Ureter (tissue), 1 donor: ENCODE data around the gene MTHFS. TPM values are rescaled to one million over a fixed set of nuclear protein-coding genes. Genes with fewer than 3 reads are reported as not detected.
A peak's percentile ranks its signal among the peaks of the same experiment; 100 is the strongest.
"Not testable (repeated sequence)": the region's sequence is repeated elsewhere in the genome, so short reads cannot be mapped to it uniquely, and the experiment has no call there.

ENCODE experiments used
- DNase-seq: peaks from one replicate; pipeline ENCODE4 v3.0.0-alpha.2; 2020; ENCODE audit warnings: low spot score
- total RNA-seq: library from RNA; stranded (reverse); gene quantifications from one replicate; pipeline ENCODE4 v1.2.4, GENCODE V29; 2023
- donor health status: DM: yes; HTN: yes; CAD: no.

MTHFS gene
- total RNA-seq: 24.9 TPM

DNA sequence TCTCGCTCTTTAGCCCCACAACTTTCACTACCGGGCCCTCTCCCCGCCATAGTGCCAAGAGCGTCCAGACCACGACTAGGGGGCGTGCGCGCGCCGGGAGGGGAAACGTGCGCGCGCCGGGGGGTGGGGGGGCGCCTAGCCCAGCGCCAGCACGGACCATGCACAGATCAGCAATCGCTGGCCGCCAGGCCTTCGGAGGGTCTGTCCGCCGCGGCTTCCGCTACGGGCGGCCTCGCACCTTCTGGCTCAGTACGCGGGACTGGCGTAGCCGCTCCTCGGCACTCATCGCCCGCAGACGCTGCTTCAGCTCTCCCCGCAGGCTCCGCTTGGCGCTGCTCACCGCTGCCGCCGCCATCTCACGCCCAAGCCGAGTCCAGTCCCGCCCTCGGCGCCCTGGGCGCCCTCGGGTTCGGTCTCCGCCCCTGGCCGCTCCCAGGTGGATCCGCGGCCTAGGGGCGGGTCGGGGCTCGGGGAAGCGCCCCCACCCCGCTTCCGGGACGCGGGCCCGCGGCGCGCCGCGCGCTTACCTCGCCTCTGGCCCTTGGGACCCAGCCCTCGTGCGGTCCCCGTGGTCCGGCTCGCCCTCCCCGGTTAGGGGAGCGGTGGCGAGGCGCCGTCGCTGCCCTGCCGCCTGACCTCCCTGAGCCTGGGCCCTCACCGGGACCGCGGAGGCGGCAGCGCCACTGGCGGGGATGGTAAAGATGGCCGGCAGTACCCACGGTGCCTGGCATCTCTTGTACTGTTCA lies at the start of gene MTHFS:
Gene MTHFS, minus strand, starts transcription at position 381 of the 746 bp plus-strand sequence. Its CDS starts 26 bp downstream, at position 355.
- peak; percentile 83 for DNase-seq

DNA sequence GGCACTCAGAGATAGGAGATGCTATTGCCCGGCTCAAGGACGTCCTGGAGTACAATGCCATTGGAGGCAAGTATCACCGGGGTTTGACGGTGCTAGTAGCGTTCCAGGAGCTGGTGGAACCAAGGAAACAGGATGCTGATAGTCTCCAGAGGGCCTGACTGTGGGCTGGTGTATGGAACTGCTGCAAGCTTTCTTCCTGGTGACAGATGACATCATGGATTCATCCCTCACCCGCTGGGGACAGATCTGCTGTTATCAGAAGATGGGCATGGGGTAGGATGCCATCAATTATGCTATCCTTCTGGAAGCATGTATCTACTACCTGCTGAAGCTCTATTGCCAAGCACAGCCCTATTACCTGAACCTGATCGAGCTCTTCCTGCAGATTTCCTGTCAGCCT lies 47.8 kb upstream of the MTHFS start:
- no peak for DNase-seq

DNA sequence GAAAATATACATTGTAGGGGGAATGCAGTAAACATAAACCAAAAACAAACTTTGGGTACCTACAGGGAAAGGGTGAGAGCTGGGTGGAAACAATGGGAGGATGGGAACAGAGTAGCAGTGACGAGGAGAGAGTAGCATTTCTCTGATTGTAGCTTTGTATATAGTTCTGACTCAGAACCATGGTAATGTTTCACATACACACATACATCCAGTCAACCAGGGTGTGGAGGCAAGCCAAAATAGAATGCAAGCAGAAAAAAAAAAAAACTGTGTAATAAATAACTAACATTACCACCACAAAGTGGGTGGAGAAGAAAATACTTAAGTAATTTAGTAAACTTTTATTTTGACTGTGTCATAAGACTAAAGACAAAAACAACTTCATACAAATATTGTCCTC lies 47.0 kb upstream of the MTHFS start:
- no peak for DNase-seq

DNA sequence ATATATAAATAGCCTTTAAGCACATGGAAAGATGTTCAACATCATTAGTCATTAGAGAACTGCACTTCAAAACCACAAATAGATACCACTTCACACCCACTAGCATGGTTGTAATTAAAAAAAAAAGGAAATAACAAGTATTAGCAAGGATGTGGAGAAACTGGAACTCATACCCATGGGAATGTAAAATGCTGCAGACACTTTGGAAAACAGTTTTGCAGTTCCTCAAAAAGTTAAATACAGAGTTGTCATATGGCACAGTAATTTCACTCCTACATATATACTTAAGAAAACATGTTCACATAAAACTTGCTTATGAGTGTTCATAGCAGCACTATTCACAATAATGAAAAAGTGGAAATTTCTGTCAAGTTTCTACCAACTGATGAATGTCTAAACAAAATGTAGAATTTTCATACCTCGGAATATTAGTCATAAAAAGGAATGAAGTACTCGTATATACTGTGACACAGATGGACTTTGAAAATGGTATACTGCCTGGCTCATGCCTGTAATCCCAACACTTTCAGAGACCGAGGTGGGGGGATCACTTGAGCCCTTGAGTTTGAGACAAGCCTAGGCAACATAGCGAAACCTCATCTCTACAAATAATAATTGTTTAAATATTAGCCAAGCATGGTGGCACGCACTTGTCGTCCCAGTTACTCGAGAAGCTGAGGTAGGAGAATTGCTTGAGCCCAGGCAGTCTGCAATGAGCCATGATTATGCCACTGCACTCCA lies 46.1 kb upstream of the MTHFS start:
- DNase-seq: no peak

DNA sequence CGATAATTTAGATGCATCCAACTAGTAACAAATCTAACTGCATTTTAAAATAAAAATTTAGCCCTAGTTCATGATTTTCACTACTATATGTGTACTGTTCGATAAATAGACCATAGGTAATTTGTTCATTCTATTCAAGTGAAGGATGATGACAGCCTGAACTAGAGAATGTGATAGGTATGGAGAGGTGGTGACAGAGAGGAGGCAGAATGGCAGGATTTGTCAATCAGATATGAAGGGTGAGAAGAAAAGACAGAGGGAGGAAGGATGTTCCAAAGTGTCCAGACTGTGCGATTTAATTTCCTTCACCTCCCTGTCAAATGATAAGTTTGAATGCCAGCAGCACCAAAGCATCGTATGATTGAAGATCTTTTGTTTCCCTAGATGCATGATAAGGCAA lies 42.6 kb upstream of the MTHFS start:
- DNase-seq: no peak

DNA sequence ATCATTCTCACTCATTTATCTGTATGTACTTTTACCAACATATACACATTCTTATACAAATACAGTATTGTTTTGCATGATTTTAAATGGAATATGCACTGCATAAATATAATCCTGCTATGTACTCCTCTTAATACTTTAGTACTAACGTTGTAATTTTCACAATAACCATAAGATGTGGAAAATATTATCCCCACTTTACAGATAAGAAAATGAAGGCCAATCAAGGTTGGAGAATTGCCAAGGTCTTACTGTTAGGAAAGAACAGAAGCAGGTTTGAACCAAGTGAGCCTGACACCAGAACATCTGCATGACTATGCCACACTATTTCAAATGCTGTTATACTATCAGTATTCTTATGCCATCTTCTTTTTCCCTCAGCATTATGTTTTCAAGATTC lies 41.3 kb upstream of the MTHFS start:
- DNase-seq: no peak

DNA sequence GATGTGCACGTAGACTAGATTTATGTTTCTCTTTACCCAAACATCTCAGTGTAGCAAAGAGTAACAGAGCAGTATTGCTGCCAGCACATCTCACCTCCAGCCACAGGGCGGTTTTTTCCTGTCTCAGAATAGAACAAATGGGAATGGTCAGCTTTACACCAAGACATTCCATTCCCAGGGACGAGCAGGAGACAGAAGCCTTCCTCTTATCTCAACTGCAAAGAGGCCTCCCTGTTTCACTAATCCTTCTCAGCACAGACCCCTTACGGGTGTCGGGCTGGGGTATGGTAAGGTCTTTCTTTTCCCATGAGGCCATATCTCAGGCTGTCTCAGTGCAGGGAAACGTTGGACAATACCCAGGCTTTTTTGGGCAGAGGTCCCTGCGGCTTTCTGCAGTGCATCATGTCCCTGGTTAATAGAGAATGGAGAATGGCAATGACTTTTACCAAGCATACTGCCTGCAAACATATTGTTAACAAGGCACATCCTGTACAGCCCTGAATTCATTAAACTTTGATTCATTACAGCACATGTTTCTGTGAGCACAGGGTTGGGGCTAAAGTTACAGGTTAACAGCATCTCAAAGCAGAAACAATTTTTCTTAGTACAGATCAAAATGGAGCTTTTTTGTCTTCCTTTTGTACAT lies 38.9 kb upstream of the MTHFS start:
- not testable (repeated sequence) for DNase-seq

DNA sequence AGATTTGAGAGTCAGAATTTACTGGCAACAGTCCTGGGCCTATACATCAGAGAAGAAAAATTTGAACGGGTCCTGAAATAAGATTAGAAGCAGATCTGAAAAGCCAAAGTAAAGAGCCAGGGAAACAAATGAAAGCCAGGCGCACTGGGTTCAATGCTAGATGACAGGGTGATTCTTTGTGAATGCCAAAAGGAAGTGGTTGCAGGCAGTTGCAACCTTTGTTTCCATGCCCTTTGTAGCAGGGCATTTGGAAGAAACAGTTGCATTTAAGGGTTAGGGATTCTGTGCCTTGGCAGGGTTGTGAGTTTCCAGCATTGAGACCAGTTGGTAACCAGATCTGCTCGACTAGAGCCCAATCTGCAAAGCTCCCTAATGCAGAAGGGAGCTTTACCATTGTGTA lies 36.4 kb upstream of the MTHFS start:
- no peak for DNase-seq

DNA sequence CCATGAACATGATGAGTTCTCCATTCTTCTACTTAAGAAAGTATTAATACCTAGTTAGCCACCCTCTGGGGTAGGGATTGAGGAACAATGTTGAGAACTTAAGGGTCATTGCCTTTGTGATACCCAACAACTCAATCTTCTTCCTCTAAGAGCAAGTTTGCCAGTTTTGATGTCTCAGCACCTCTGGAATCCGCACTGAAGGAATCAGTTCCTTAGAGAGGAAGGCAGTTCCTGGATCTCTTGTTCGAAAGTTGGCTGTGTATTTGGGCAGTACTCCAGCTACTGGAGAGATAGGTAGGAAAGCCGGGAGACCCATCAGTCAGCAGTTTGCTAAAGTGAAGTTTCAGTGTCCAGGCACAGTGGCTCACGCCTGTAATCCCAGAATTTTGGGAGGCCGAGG lies 35.6 kb upstream of the MTHFS start:
- DNase-seq: no peak

DNA sequence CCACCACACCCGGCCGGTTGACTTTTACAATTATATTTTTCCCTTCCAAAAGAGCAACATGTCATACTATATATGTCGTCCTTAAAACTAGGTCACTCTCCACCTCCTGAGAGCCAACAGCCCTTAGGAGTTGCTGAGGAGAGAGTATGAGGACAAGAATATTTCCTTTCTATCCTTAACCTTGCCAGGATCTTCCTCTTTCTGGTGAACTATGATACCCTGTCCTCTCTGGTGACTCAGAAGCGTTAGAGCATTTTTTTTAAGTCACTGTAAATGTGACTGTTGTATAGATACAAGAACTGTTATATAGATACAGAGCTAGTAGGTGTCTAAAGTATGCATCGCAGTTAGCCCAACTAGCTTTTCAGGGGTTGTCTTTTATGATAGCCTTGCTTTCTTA lies 33.7 kb upstream of the MTHFS start:
- DNase-seq: no peak

DNA sequence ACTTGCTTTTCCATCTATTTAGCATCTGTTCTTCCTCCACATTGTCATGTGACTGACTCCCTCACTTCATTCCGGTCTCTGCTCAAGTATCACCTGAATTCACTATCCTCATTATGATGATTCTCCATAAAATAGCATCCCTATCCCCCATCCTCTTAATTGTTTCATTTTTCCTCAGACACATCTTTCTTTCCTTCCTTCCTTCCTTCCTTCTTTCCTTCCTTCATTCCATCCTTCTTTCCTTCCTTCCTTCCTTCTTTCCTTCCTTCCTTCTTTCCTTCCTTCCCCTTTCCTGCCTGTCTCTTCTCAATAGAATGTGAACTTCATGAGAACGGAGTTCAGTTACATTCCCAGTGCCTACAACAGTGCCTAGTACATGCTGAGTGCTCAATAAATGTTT lies 32.6 kb upstream of the MTHFS start:
- no peak for DNase-seq

DNA sequence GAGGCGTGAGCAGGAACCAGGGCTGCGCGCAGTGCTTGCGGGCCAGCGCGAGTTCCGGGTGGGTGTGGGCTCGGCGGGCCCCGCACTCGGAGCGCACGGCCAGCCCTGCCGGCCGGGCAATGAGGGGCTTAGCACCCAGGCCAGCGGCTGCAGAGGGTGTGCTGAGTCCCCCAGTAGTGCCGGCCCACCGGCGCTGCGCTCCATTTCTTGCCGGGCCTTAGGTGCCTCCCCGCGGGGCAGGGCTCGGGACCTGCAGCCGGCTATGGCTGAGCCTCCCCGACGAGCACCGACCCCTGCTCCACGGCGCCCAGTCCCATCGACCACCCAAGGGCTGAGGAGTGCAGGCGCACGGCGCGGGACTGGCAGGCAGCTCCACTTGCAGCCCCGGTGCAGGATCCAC lies 29.3 kb upstream of the MTHFS start:
- not testable (repeated sequence) for DNase-seq

DNA sequence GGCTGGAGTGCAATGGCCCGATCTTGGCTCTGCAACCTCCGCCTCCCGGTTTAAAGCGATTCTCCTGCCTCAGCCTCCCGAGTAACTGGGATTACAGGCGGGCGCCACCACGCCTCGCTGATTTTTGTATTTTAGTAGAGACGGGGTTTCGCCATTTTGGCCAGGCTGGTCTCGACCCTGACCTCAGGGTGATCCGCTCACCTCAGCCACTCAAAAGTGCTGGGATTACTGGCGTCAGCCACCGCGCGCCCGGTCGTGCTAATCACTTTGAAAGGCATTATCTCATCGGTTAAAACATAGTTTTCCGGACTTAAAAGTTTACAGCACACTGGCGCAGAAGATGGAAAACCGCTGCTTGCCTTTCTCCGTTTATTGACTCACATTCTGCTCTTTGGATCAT lies 27.6 kb upstream of the MTHFS start:
- no peak for DNase-seq

DNA sequence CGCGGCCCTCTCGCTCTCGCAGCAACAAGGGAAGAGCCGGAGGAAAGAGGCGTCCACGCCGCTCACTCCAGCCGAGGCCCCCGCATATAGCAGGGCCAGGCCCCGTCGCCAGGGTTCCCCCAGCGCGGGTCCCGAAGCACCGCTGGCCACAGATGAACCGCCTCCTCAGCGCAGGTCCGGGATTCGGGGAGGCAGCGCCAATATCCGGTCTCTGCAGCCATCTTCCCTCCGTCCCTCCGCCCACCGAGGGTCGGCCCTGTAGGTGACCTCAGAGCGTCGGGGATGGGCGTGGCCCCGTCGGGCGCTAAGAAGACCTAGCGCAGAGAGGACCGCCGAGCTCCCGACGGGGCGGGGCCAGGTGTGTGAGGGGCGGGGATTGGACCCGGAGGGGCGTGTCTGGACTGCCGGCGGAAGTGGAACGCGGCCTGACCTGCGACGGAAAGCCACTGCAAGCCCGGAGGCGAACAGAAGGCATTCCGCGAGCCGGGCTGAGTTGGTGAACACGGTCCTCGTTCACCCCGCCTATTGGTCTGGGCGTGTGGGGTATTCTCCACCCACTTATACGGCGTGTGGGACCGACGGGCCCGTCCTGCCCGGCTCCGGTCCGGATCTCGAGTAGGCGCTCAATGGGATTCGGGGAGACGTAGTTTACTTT lies 26.8 kb upstream of the MTHFS start:
- DNase-seq: peak; percentile 97

DNA sequence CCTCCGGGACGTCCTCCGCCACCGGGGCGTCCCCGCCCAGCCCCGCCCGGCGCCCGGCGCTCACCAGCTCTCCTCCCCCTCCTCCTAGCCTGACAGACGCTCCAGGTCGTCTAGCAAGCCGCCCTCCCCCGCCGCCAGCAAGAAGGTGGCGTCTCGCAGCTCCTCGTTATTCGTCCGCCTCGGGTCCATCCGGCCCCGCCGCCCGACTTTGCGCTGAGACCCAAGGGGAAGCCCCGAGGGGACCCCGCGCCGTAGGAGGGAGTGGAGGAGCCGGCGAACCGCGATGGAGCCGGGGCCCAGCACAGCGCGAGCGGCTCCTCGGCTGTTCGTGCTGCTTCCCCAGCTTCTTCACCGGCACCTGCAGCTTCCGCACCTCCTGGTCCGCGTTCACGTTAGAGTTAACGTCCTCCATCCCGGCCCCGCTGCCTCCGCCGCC lies 26.3 kb upstream of the MTHFS start:
- DNase-seq: peak; percentile 59

DNA sequence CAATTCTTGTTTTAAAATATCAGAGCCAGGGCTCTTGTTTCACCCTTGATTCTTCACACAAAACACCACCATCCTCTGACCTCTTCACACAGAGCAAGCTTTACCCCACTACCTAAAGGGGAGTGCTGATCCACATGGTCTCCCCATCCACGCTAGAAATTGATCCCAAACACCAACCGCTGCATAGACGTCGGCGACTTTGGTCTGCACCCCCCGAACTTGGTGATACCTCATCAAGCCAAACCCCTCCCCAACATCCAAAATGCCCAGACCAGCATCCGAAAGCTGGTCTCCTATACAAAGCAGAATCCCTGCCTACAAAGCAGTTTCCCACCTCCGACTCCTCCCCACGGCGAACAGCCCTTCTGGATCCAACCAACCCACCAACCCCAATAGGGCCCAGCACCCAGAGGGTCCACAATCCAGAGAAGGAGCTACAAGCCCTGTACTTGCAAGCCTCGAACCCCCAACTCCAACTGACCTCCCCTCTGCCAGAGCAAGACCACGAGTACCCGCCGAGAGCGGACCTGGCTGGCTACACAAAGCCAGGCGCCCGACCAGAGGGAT lies 25.8 kb upstream of the MTHFS start:
- no peak for DNase-seq

DNA sequence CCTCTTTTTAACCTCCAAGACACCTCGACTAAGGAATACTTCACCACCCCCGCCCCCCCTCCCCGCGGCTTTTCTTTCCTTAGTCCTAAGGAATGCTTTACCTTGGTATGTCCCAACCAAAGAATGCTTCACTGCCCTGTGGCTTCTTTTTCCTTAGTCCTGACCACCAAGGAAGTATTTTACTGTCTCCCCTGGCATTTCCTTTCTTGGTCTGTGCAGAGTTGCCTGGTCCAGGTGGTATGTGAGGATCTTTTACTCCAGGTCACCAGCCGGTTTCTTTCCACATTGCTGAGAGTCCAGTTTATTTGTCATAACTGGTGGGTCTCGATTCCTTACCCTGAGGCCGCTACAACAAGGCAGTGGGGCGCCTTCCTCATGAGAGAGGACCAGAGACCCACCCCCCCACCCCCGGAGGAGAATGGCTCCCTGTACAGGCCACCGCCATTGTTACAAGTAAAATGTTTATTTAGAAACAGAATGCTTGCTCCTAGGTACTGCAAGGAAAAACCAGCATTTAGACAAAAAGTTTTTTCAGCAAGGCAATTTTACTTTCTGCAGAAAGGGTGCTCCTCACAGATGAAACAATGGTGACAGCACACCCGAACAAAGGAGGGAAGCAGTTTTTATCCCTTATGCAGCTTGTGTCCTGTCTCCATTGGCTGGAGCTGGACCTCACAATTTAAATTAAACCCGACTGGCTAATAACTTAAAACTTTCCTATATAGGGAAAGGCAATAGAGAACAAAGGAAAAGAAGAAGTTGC lies 23.1 kb upstream of the MTHFS start:
- no peak for DNase-seq

DNA sequence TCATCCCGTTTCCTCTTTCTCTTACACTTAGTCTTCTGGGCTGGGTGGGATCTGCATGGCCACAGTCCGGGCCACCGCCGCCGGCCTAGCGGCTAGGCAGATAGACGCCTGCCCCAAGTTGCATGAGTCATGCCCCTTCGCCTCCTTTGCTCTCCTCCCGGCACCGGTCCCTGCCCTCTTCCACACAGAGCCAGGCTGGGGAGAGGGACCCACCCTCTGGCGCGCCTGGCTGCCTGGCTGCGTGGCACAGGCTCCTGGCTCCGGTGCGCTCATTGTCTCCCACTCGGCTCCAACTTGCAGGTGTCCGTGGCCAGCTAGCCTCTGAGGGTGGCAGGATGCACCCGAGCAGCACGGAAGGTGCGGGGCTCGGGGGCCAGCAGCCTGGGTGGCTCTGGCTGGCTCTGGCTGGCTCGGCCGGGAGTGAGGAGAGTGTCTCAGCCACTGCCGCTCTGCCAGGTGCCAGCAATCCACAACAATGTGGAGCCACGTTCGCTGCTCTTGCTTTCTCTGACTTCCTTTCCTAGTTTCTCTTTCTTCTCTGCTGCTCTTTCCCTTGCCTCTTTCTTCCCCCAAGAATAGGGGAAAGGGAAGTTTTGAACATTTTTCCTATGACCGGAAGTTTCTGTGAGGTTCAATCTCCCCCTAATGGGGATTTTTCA lies 22.4 kb upstream of the MTHFS start:
- no peak for DNase-seq

DNA sequence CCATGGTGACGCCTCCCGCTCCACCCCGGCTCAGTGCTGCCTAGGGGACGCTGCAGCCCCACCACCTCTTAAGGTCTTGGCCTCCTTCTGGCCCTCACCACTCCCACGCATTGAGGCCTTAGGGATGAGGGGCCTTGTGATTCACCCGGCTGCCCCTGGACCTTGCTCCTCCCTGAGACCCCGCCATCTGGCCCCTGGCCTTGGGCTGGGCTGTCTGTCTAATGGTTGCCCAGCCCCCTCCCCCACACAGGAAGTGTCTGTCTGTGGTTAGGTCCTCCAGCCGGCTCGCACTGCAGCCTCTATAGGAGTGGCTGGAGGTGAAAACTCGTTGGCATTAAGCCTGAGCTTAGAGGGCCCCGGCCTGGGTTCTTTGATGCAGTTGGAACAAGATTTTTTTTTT lies 21.5 kb upstream of the MTHFS start:
- no peak for DNase-seq

DNA sequence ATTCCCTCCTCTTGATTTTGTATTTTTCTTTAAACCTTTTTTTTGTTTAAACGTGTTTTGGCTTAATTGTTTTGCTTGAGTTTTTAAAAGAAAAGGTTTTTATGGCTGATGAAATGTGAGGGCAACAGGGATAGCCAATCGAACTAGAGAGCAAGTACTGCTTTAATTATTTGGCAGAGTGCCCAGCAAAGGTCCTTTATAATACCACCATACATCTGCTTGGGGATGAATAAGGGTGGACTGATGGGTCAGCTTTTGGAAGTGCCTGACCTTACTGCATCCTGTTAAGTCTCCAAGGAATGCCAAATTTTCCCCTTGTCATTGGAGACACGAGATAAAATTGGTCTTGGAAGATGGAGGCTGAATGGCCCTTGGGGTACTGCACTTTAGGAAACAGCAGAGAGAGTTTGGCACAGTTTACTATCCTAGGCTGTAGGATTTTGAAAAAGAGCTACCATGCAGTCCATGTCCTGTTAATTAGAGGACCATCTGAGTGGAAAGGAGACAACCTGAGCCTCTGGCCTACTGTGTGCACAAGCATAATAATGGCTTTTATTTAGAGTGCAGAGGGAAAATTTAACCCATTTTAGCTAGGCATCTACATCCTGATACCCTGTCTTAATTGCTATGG lies 19.8 kb upstream of the MTHFS start:
- DNase-seq: no peak
